K562 (cell line): ENCODE results near the gene TBPL2. TPM values are rescaled to one million over a fixed set of nuclear protein-coding genes. Genes with fewer than 3 reads are reported as not detected.

Source experiments
- CHAMP1 ChIP-seq: fragments of 450-650 bp; IDR thresholded peaks from 2 replicates; pipeline ENCODE4 v1.6.1; 2016; ENCODE audit warnings: mild to moderate bottlenecking
- ETV1 ChIP-seq: fragments of 450-650 bp; conservative IDR thresholded peaks from 2 replicates; pipeline ENCODE4 v1.6.1; 2016; ENCODE audit warnings: missing genetic modification characterization, control low read depth, low read depth, missing compliant biosample characterization
- ETV5 ChIP-seq: sonication (generic); formaldehyde crosslinking; IDR thresholded peaks from 2 replicates; pipeline ENCODE4 v1.4.0; 2020; ENCODE audit warnings: low read depth, mild to moderate bottlenecking, missing genetic modification reagents
- FOXJ3 ChIP-seq: sonication (generic); formaldehyde crosslinking; IDR thresholded peaks from 2 replicates; pipeline ENCODE4 v1.4.0; 2020; ENCODE audit warnings: mild to moderate bottlenecking, missing genetic modification reagents
- HMGXB4 ChIP-seq: sonication (generic); formaldehyde crosslinking; IDR thresholded peaks from 2 replicates; pipeline ENCODE4 v1.8.1; 2023; ENCODE audit warnings: mild to moderate bottlenecking, missing genetic modification reagents
- HNRNPL ChIP-seq: fragments of 200-400 bp; formaldehyde crosslinking; IDR thresholded peaks from 2 replicates; pipeline ENCODE4 v1.6.1; 2017; ENCODE audit warnings: low read depth, mild to moderate bottlenecking, low read length
- ILF3 ChIP-seq: fragments of 450-650 bp; IDR thresholded peaks from 2 replicates; pipeline ENCODE4 v1.6.1; 2018; ENCODE audit warnings: antibody characterized with exemption, mild to moderate bottlenecking, moderate library complexity, borderline replicate concordance
- KLF13 ChIP-seq: fragments of 450-650 bp; IDR thresholded peaks from 2 replicates; pipeline ENCODE4 v1.6.1; 2016; ENCODE audit warnings: missing genetic modification characterization, low read depth, mild to moderate bottlenecking, missing compliant biosample characterization, moderate library complexity, borderline replicate concordance
- MAFK ChIP-seq: IDR thresholded peaks from 2 replicates; pipeline ENCODE4 v1.6.1; 2011; ENCODE audit warnings: low read length, improper control_type of control experiment
- PHB2 ChIP-seq: fragments of 450-650 bp; IDR thresholded peaks from 2 replicates; pipeline ENCODE4 v1.6.1; 2017; ENCODE audit warnings: low read depth
- RBBP5 ChIP-seq: fragments of 200-600 bp; sonication (generic); IDR thresholded peaks from 2 replicates; pipeline ENCODE4 v1.6.1; 2012; ENCODE audit warnings: borderline replicate concordance, mild to moderate bottlenecking, low read length, control low read depth, inconsistent platforms; ENCODE audit not compliant: insufficient read depth, poor library complexity, severe bottlenecking
- SMARCA4 ChIP-seq: fragments of 450-650 bp; IDR thresholded peaks from 2 replicates; pipeline ENCODE4 v1.6.1; 2016
- SP1 ChIP-seq: sonication (generic); formaldehyde crosslinking; IDR thresholded peaks from 2 replicates; pipeline ENCODE4 v1.8.1; 2022; ENCODE audit warnings: mild to moderate bottlenecking, missing genetic modification reagents
- TCFL5 ChIP-seq: fragments of 250-450 bp; sonication (Bioruptor Pico); conservative IDR thresholded peaks from 2 replicates; pipeline ENCODE4 v1.6.1; 2021; ENCODE audit warnings: mild to moderate bottlenecking, moderate library complexity, matching md5 sums
- THAP12 ChIP-seq: fragments of 250-450 bp; sonication (Bioruptor Pico); IDR thresholded peaks from 2 replicates; pipeline ENCODE4 v1.9.0; 2021; ENCODE audit warnings: mild to moderate bottlenecking, inconsistent platforms
- ZNF134 ChIP-seq: fragments of 250-450 bp; sonication (Bioruptor Pico); conservative IDR thresholded peaks from 2 replicates; pipeline ENCODE4 v1.4.0; 2020
- ZNF354B ChIP-seq: fragments of 250-450 bp; sonication (Bioruptor Pico); IDR thresholded peaks from 2 replicates; pipeline ENCODE4 v1.4.0; 2020
- polyA plus RNA-seq, 8 experiments: library from polyadenylated mRNA; depleted of rRNA in 4 of 8; stranded (reverse) in 5 of 8; unstranded in 3 of 8; fragments of >200 nt; fragmentation: Nextera tagmentation in 2 of 8; fragmentation: Illumina TruSeq in 1 of 8; extraction: Ambion mirVana in 2 of 8; extraction: Trizol in 1 of 8; gene quantifications; 2 replicates each; pipeline versions ENCODE4 v1.2.1 to v1.2.3, GENCODE V29; 2011 to 2014; ENCODE audit warnings: inconsistent platforms in 1 of 8, missing spikeins in 1 of 8
- total RNA-seq, 7 experiments: library from RNA; depleted of rRNA in 6 of 7; stranded (reverse); fragments of >200 nt in 6 of 7; fragmentation: Illumina TruSeq in 2 of 7; extraction: Trizol in 2 of 7; gene quantifications; 2 replicates each; pipeline versions ENCODE4 v1.2.1 to v1.2.3, GENCODE V29; 2011 to 2021; ENCODE audit warnings: low replicate concordance in 1 of 7
- TF ChIP-seq, protein P1 (sequence below): fragments of 450-650 bp; formaldehyde crosslinking; IDR thresholded peaks from 2 replicates; pipeline ENCODE4 v1.4.0; 2020; ENCODE audit warnings: mild to moderate bottlenecking, moderate library complexity
- TF ChIP-seq, protein P2 (sequence below): fragments of 450-650 bp; formaldehyde crosslinking; IDR thresholded peaks from 2 replicates; pipeline ENCODE4 v1.4.0; 2022; ENCODE audit warnings: missing genetic modification characterization

Gene TBPL2
- total and polyA plus RNA-seq, 9 of the 15 experiments (the other 6 are each of a cell fraction or from before 2014, with no cell fraction given), result not detected

- TF ChIP-seq, protein P1, sequence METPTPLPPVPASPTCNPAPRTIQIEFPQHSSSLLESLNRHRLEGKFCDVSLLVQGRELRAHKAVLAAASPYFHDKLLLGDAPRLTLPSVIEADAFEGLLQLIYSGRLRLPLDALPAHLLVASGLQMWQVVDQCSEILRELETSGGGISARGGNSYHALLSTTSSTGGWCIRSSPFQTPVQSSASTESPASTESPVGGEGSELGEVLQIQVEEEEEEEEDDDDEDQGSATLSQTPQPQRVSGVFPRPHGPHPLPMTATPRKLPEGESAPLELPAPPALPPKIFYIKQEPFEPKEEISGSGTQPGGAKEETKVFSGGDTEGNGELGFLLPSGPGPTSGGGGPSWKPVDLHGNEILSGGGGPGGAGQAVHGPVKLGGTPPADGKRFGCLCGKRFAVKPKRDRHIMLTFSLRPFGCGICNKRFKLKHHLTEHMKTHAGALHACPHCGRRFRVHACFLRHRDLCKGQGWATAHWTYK (CRISPR knock-in tag), result peak; percentile 75; the same call in 1 of the 2 replicates
- TF ChIP-seq TCFL5 (CRISPR knock-in tag), result no peak
- no peak for TF ChIP-seq HMGXB4 (CRISPR knock-in tag)
- TF ChIP-seq KLF13, result no peak
- TF ChIP-seq, protein P2, sequence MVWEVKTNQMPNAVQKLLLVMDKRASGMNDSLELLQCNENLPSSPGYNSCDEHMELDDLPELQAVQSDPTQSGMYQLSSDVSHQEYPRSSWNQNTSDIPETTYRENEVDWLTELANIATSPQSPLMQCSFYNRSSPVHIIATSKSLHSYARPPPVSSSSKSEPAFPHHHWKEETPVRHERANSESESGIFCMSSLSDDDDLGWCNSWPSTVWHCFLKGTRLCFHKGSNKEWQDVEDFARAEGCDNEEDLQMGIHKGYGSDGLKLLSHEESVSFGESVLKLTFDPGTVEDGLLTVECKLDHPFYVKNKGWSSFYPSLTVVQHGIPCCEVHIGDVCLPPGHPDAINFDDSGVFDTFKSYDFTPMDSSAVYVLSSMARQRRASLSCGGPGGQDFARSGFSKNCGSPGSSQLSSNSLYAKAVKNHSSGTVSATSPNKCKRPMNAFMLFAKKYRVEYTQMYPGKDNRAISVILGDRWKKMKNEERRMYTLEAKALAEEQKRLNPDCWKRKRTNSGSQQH (CRISPR knock-in tag), result no peak
- no peak for TF ChIP-seq MAFK
- no peak for TF ChIP-seq HNRNPL
- no peak for TF ChIP-seq FOXJ3 (CRISPR knock-in tag)
- TF ChIP-seq THAP12 (CRISPR knock-in tag), result no peak
- TF ChIP-seq CHAMP1, result no peak
- TF ChIP-seq SP1 (CRISPR knock-in tag), result no peak
- TF ChIP-seq ZNF354B (CRISPR knock-in tag), result no peak
- TF ChIP-seq PHB2, result peak; percentile 52; the same call in 1 of the 2 replicates
- peak; percentile 97 for TF ChIP-seq SMARCA4
- 0 out of 2 replicates have a peak, but pooled peaks have one; percentile 20 for TF ChIP-seq ILF3
- no peak for TF ChIP-seq ZNF134
- 0 out of 2 replicates have a peak, but pooled peaks have one; percentile 22 for TF ChIP-seq ETV1 (tag)
- TF ChIP-seq RBBP5, result peak; percentile 72
- peak; percentile 22; the same call in 1 of the 2 replicates for TF ChIP-seq ETV5 (CRISPR knock-in tag)
Observed at GRCh38 chr14:55383541-55384140, 56.8 kb downstream of the TBPL2 start (continued).
